Endothelial cell of umbilical vein (primary cell): Measurements from ENCODE around the gene FRYL. TPM values are rescaled to one million over a fixed set of nuclear protein-coding genes. Genes with fewer than 3 reads are reported as not detected.

ENCODE experiments used
- BruUV-seq: library from RNA; stranded (reverse); fragments of 400-500 nt; replicated peaks from 2 replicates; lab custom pipeline; 2021; lab: Mats Ljungman, UMichigan
- CTCF ChIA-PET: fragments of 300-600, 350-600 bp; sonication (Branson Sonifier 250); formaldehyde crosslinking; loops from one replicate; lab custom pipeline; 2021; ENCODE audit warnings: antibody characterized with exemption, inconsistent platforms; lab: Charles Lee
- POLR2A ChIA-PET: fragments of 300-600, 350-600 bp; sonication (Branson Sonifier 250); formaldehyde crosslinking; loops from one replicate; lab custom pipeline; 2021; ENCODE audit warnings: antibody characterized with exemption, inconsistent platforms; lab: Charles Lee
- DNase-seq: peaks from one replicate; pipeline ENCODE4 v3.0.0-alpha.2; 2011; ENCODE audit warnings: low read depth, low spot score
- FAIRE-seq: peaks from 2 replicates; lab custom pipeline; 2011; peaks lifted over from hg19 to GRCh38; lab: Jason Lieb, UNC
- H2AFZ ChIP-seq: 2 replicates; pipeline ENCODE4 v1.6.0; 2012; ENCODE audit warnings: low read depth, low read length, control low read depth, inconsistent platforms
- H3K27ac ChIP-seq: 2 replicates; pipeline ENCODE4 v1.5.1; 2011; ENCODE audit warnings: low read depth, mild to moderate bottlenecking, control low read depth, low read length, moderate library complexity; ENCODE audit not compliant: insufficient read depth
- H3K27me3 ChIP-seq, 2 experiments: 2 replicates each; pipeline versions ENCODE4 v1.6.0 to v1.6.1; 2011; ENCODE audit warnings: low read length in 2 of 2, mixed read lengths in 1 of 2; ENCODE audit not compliant: control insufficient read depth in 2 of 2, insufficient read depth in 2 of 2
- H3K36me3 ChIP-seq, 2 experiments: 2 replicates in 1 of 2; 3 replicates in 1 of 2; pipeline ENCODE4 v1.5.1; 2011; ENCODE audit warnings: low read length in 2 of 2, mild to moderate bottlenecking in 1 of 2, moderate library complexity in 1 of 2; ENCODE audit not compliant: control insufficient read depth in 2 of 2, insufficient read depth in 2 of 2; ENCODE audit errors: extremely low read depth in 1 of 2
- H3K4me1 ChIP-seq: 3 replicates; pipeline ENCODE4 v1.5.1; 2011; ENCODE audit warnings: mild to moderate bottlenecking, low read length; ENCODE audit not compliant: control insufficient read depth, insufficient read depth; ENCODE audit errors: extremely low read depth
- H3K4me2 ChIP-seq: 2 replicates; pipeline ENCODE4 v1.6.1; 2011; ENCODE audit warnings: low read length, control low read depth, mixed read lengths; ENCODE audit not compliant: insufficient read depth
- H3K4me3 ChIP-seq, 3 experiments: fragments of 200-600 bp in 1 of 3; sonication (generic), shearing (Covaris generic) in 1 of 3; replicated peaks in 1 of 3; 2 replicates each; pipeline ENCODE4 v1.5.1; 2011 to 2016; ENCODE audit warnings: control low read depth in 3 of 3, low read length in 3 of 3, mild to moderate bottlenecking in 2 of 3, inconsistent platforms in 1 of 3, low read depth in 1 of 3, moderate library complexity in 1 of 3; ENCODE audit not compliant: insufficient read depth in 1 of 3
- H3K79me2 ChIP-seq: 2 replicates; pipeline ENCODE4 v1.6.0; 2012; ENCODE audit warnings: low read length, inconsistent platforms; ENCODE audit not compliant: control insufficient read depth, insufficient read depth
- H3K9ac ChIP-seq: replicated peaks from 2 replicates; pipeline ENCODE3; 2011; ENCODE audit warnings: low read length, control low read depth; ENCODE audit not compliant: insufficient read depth; ENCODE audit errors: extremely low read depth
- H3K9me1 ChIP-seq: replicated peaks from 3 replicates; pipeline ENCODE4 v1.6.0; 2011; ENCODE audit warnings: mild to moderate bottlenecking, low read length; ENCODE audit not compliant: control insufficient read depth, insufficient read depth; ENCODE audit errors: extremely low read depth
- H3K9me3 ChIP-seq: replicated peaks from 2 replicates; pipeline ENCODE4 v1.5.1; 2012; ENCODE audit warnings: low read length, inconsistent platforms; ENCODE audit not compliant: control insufficient read depth, insufficient read depth
- H4K20me1 ChIP-seq: replicated peaks from 2 replicates; pipeline ENCODE3; 2011; ENCODE audit warnings: mild to moderate bottlenecking, low read length; ENCODE audit not compliant: control insufficient read depth, insufficient read depth; ENCODE audit errors: extremely low read depth
- EZH2 ChIP-seq: IDR thresholded peaks from 2 replicates; pipeline ENCODE4 v1.6.1; 2012; ENCODE audit warnings: borderline replicate concordance, low read depth, mild to moderate bottlenecking, moderate library complexity, low read length, inconsistent platforms; ENCODE audit not compliant: severe bottlenecking
- FOS ChIP-seq: IDR thresholded peaks from 2 replicates; pipeline ENCODE4 v1.6.1; 2011; ENCODE audit warnings: mild to moderate bottlenecking, low read length, moderate library complexity, borderline replicate concordance; ENCODE audit not compliant: insufficient read depth
- GATA2 ChIP-seq: IDR thresholded peaks from 2 replicates; pipeline ENCODE4 v1.7.0; 2011; ENCODE audit warnings: low read depth, mild to moderate bottlenecking, moderate library complexity, mixed read lengths, low read length; ENCODE audit not compliant: insufficient read length, insufficient read depth
- JUN ChIP-seq: IDR thresholded peaks from 2 replicates; pipeline ENCODE4 v1.6.1; 2011; ENCODE audit warnings: borderline replicate concordance, low read depth; ENCODE audit not compliant: insufficient read length, insufficient read depth
- MYC ChIP-seq: IDR thresholded peaks from one replicate; pipeline ENCODE4 v1.6.1; 2011; ENCODE audit warnings: mild to moderate bottlenecking, low read depth, low read length
- POLR2A ChIP-seq: IDR thresholded peaks from 2 replicates; pipeline ENCODE4 v1.6.1; 2012; ENCODE audit warnings: low read depth, mild to moderate bottlenecking, control low read depth, low read length
- POLR2AphosphoS5 ChIP-seq: IDR thresholded peaks from 2 replicates; pipeline ENCODE4 v1.6.1; 2012; ENCODE audit warnings: low read depth, mild to moderate bottlenecking, control low read depth, low read length, moderate library complexity; ENCODE audit not compliant: insufficient read depth
- dilution Hi-C: fragments of 300-500 bp; cut with MboI; formaldehyde crosslinking; loops from one replicate; pipeline ENCODE4 v1.15.0; 2019; ENCODE audit warnings: low sequenced_read_pairs; ENCODE audit not compliant: extremely low pct_ligation_motif_present
- intact Hi-C: fragments of 100-400 bp; cut with micrococcal nuclease; formaldehyde crosslinking; loops from one replicate; pipeline ENCODE4 v1.10.0; 2022
- polyA plus RNA-seq, 4 experiments: library from polyadenylated mRNA; depleted of rRNA in 3 of 4; stranded (reverse) in 3 of 4; unstranded in 1 of 4; fragments of >200 nt; gene quantifications; 2 replicates each; pipeline versions ENCODE4 v1.2.1 to v1.2.3, GENCODE V29; 2011 to 2012; ENCODE audit warnings: missing spikeins in 1 of 4
- total RNA-seq: library from RNA; stranded (reverse); gene quantifications from 2 replicates; pipeline ENCODE4 v1.2.3, GENCODE V29; 2021
- TF ChIP-seq, protein P1 (sequence below): IDR thresholded peaks from 2 replicates; pipeline ENCODE4 v1.6.1; 2011; ENCODE audit not compliant: insufficient read depth, insufficient read length
- TF ChIP-seq, protein P2 (sequence below), 2 donors: IDR thresholded peaks; 1 replicate in 1 of 2; 2 replicates in 1 of 2; pipeline ENCODE4 v1.5.1; 2011; ENCODE audit warnings: low read length in 2 of 2, mild to moderate bottlenecking in 2 of 2, moderate library complexity in 2 of 2, control low read depth in 1 of 2, inconsistent platforms in 1 of 2, low read depth in 1 of 2; ENCODE audit not compliant: insufficient read depth in 1 of 2; ENCODE audit errors: extremely low read depth in 1 of 2

FRYL gene
- total and polyA plus RNA-seq, 2 donors (not counting 3 experiments of a cell fraction or from before 2014, with no cell fraction given): 17.0 to 84.9 TPM

GRCh38 chr4:48641401-48641800 is 138.7 kb downstream of the FRYL start:
- CTCF ChIA-PET: interaction anchor here (0.9 to 1.8 kb wide), 5 partner anchors 11 to 138 kb away, joined by 3 to 15 read pairs (median 4); no protein-coding TSS in a partner anchor
- BruUV-seq: no TSS peak

More at GRCh38 chr4:48641401-48641800, 138.7 kb downstream of the FRYL start:
- Histone ChIP-seq H3K9me3 (no peaks in the 10 kb centered on the region), H3K9me1 (no peaks in the 10 kb centered on the region), H3K36me3 (no peaks in the 10 kb centered on the region), H2AFZ (no peak overlapping the region), H3K4me3 (no peak overlapping the region), H3K79me2 (peaks cover 38% of the 10 kb centered on the region), H3K4me2 (no peak overlapping the region), H4K20me1 (no peaks in the 10 kb centered on the region), H3K27ac (no peak overlapping the region), H3K27me3 (no peaks in the 10 kb centered on the region), H3K9ac (no peak overlapping the region), H3K4me1 (peaks cover 34% of the 10 kb centered on the region)
- dilution Hi-C loops: no loop called here
- FAIRE-seq: no peak
- intact Hi-C loops: no loop called here
- no peak for DNase-seq
- POLR2A ChIA-PET: no interaction called here
- TF ChIP-seq, protein P1, sequence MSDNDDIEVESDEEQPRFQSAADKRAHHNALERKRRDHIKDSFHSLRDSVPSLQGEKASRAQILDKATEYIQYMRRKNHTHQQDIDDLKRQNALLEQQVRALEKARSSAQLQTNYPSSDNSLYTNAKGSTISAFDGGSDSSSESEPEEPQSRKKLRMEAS: no peak
- TF ChIP-seq POLR2A (no peak), MYC (no peak), FOS (no peak), GATA2 (no peak), JUN (no peak), EZH2 (no peak), POLR2AphosphoS5 (no peak)
- TF ChIP-seq, protein P2, sequence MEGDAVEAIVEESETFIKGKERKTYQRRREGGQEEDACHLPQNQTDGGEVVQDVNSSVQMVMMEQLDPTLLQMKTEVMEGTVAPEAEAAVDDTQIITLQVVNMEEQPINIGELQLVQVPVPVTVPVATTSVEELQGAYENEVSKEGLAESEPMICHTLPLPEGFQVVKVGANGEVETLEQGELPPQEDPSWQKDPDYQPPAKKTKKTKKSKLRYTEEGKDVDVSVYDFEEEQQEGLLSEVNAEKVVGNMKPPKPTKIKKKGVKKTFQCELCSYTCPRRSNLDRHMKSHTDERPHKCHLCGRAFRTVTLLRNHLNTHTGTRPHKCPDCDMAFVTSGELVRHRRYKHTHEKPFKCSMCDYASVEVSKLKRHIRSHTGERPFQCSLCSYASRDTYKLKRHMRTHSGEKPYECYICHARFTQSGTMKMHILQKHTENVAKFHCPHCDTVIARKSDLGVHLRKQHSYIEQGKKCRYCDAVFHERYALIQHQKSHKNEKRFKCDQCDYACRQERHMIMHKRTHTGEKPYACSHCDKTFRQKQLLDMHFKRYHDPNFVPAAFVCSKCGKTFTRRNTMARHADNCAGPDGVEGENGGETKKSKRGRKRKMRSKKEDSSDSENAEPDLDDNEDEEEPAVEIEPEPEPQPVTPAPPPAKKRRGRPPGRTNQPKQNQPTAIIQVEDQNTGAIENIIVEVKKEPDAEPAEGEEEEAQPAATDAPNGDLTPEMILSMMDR (IDR thresholded peaks at IDR 0.05; ENCODE audit: extremely low read depth in 1 of 2, insufficient read depth in 1 of 2, low read depth in 1 of 2, low read length in 2 of 2): no peak
